Activated CD4-positive, alpha-beta T cell treated with anti-CD3 and anti-CD28 coated beads, Interleukin-2, amount 10 ng/mL, durations not matched to agents 7 days and 5 days (primary cell): ENCODE measurements around the gene PCED1A. TPM values are rescaled to one million over a fixed set of nuclear protein-coding genes. Genes with fewer than 3 reads are reported as not detected.
"Not testable (repeated sequence)": the region's sequence is repeated elsewhere in the genome, so short reads cannot be mapped to it uniquely, and the experiment has no call there.

Experiments
- CTCF ChIA-PET: fragments of 350-600 bp; sonication (Branson Sonifier 250); formaldehyde crosslinking; loops from one replicate; lab custom pipeline; 2021; ENCODE audit warnings: antibody characterized with exemption; lab: Charles Lee
- POLR2A ChIA-PET: fragments of 350-600 bp; sonication (Branson Sonifier 250); formaldehyde crosslinking; loops from one replicate; lab custom pipeline; 2021; ENCODE audit warnings: antibody characterized with exemption; lab: Charles Lee
- DNase-seq: peaks from one replicate; pipeline ENCODE4 v3.0.0-alpha.2; 2020
- H3K27ac Mint-ChIP-seq: one replicate; pipeline ENCODE4 v1.8.0; 2021; ENCODE audit warnings: mild to moderate bottlenecking, moderate library complexity, mixed read lengths
- H3K27me3 Mint-ChIP-seq: one replicate; pipeline ENCODE4 v1.8.0; 2021; ENCODE audit warnings: mixed read lengths
- H3K36me3 Mint-ChIP-seq: one replicate; pipeline ENCODE4 v1.8.0; 2021; ENCODE audit warnings: low read depth, mixed read lengths
- H3K4me1 Mint-ChIP-seq: one replicate; pipeline ENCODE4 v1.8.0; 2021; ENCODE audit warnings: mixed read lengths
- H3K4me3 Mint-ChIP-seq: one replicate; pipeline ENCODE4 v1.8.0; 2021; ENCODE audit warnings: mild to moderate bottlenecking, moderate library complexity, mixed read lengths
- H3K9me3 Mint-ChIP-seq: one replicate; pipeline ENCODE4 v1.8.0; 2021; ENCODE audit warnings: mixed read lengths
- total RNA-seq, 2 experiments: library from RNA; stranded (reverse); gene quantifications; one replicate each; pipeline ENCODE4 v1.2.3, GENCODE V29; 2021

Gene PCED1A
- total RNA-seq, 2 experiments from 2014 or later: 22.6 to 23.9 TPM

DNA sequence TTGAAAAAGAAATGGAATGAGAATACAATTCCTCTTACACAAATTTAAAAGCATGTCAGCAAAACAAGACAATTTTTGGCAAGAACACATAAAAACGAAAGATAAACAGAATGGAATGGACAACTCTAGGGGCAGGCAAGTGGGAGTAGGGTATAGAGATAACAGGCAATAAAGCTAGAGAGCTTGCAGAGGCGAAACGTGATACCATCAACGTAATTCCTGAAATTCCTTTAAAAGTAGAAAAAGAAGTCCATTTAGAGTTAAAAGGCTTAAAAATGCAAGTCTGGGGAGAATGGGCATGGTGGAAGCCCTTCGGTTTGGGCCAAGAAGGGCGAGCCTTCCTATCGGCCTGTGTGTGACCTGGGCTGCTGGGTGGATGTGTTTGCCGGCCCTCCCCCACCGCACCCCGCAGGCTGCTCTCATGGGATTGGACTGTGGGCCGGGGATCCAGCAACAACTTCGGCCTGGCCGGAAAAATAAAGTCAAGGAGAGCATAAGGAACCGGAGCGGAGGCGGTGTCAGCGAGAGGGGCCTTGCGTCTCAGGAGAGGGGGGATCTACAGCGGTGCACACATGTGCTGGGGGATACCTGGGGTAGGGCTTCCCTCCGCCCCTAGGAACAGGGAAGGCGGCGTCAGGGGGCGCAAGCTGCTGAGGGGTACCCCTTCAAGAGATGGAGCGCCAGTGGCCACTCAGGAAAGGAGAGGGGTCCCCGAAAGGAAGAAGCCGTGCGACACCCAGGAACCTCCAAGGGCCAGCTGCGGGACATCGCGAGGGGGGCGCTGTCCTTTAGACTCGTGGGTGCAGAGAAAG, 20.2 kb downstream of the PCED1A start:
- POLR2A ChIA-PET: no interaction called here
- no peaks in the 10 kb centered on the region for H3K9me3 Mint-ChIP-seq
- H3K27me3 Mint-ChIP-seq: peaks cover 38% of the 10 kb centered on the region
- peaks cover 4% of the 10 kb centered on the region for H3K36me3 Mint-ChIP-seq
- H3K4me1 Mint-ChIP-seq: peaks cover 19% of the 10 kb centered on the region
- no peak overlapping the region for H3K4me3 Mint-ChIP-seq
- no peak overlapping the region for H3K27ac Mint-ChIP-seq
- DNase-seq: no peak
- CTCF ChIA-PET: no interaction called here

DNA sequence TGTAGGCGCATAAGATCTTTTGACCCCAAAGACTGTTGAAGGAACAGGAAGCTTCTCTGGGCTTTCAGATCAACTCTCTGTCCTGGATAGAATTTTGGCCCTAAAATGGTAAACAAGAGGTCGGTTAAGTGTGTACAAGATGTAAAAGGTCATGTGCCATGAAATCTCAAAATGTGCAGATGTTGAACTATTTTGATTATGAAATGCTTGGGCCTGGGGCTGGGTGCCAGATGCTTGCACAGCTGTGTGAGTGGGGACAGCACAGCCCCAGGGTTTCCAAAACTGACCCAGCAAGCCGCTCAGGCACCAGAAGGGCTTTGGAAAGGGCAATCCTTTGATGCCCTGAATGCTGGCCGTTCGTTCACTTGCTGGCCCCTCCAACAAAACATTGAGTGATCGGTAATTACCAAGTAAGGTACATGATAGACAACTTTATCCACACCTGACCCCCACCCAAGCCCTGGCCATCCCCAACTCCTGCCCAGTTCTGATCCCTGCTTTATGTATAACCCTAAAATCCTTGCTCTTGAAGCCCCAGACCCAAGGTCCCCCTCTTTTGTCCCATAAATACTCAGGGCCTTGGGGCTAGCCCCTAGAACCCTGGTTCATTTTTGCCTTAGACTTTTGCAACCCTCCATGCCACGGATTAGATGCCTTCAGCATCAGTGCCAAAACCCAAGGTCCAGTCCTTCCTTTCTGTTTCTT, 22.4 kb downstream of the PCED1A start:
- H3K27me3 Mint-ChIP-seq: peaks cover 47% of the 10 kb centered on the region
- CTCF ChIA-PET: interaction anchor here (1.1 kb wide), 1 partner anchor 197 kb away, joined by 3 read pairs; no protein-coding TSS in a partner anchor

DNA sequence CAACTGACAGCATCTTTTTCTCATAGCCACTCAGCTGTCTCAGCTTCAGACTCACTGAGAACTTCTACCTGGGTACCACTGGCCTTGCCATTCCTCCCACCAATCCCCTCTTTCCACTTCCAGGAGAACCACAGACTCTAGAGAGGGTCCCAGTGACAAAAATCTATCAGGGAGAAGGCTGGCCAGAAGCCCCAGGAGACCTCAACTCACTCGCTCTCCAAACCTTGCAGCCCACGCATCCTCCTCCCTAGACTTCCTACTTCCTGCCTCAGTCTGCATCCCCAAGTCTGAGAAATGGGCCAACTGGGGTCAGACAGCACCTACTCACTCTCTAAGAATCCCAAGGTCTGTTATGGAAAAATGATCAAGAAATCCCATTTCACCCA, 23.1 kb downstream of the PCED1A start:
- Mint-ChIP-seq H3K9me3 (peaks cover 3% of the 10 kb centered on the region), H3K27ac (no peak overlapping the region), H3K36me3 (peaks cover 4% of the 10 kb centered on the region), H3K27me3 (peaks cover 52% of the 10 kb centered on the region), H3K4me3 (no peak overlapping the region), H3K4me1 (peaks cover 19% of the 10 kb centered on the region)
- ChIA-PET POLR2A (no interaction called here), CTCF (interaction anchor here (1.1 kb wide), 1 partner anchor 198 kb away, joined by 3 read pairs; no protein-coding TSS in a partner anchor)
- DNase-seq: no peak

More for the DNA sequence above, 22.4 kb downstream of the PCED1A start:
- Mint-ChIP-seq H3K4me1 (peaks cover 19% of the 10 kb centered on the region), H3K27ac (no peak overlapping the region), H3K9me3 (no peaks in the 10 kb centered on the region), H3K4me3 (no peak overlapping the region), H3K36me3 (peaks cover 4% of the 10 kb centered on the region)
- no peak for DNase-seq
- POLR2A ChIA-PET: no interaction called here

DNA sequence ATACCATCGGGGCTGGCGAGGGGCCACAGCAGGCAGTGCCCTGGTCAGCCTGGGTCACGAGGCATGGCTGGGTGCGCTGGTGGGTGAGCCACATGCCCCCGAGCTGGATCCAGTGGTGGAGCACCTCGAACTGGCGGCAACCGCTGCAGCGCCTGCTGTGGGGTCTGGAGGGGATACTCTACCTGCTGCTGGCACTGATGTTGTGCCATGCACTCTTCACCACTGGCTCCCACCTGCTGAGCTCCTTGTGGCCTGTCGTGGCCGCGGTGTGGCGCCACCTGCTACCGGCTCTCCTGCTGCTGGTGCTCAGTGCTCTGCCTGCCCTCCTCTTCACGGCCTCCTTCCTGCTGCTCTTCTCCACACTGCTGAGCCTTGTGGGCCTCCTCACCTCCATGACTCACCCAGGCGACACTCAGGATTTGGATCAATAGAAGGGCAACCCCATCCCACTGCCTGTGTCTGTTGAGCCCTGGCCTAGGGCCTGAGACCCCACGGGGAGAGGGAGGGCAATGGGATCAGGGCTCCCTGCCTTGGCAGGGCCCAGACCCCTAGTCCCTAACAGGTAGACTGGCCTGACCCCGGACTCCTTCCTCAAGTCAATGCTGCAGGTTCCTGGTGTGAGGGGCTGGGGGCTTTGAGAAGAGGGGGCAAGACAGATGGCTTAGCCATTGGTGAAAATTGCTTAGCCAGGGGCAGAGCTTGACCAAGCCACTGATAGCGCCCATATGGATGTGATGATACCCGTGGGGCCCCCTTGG, 23.7 kb downstream of the PCED1A start:
- POLR2A ChIA-PET: no interaction called here
- Mint-ChIP-seq H3K27me3 (peaks cover 54% of the 10 kb centered on the region), H3K9me3 (peaks cover 6% of the 10 kb centered on the region), H3K4me1 (peaks cover 14% of the 10 kb centered on the region), H3K27ac (no peak overlapping the region), H3K36me3 (peaks cover 5% of the 10 kb centered on the region), H3K4me3 (no peak overlapping the region)
- CTCF ChIA-PET: interaction anchor here (0.5 kb wide), 1 partner anchor 690 kb away, joined by 3 read pairs; no protein-coding TSS in a partner anchor
- no peak for DNase-seq

DNA sequence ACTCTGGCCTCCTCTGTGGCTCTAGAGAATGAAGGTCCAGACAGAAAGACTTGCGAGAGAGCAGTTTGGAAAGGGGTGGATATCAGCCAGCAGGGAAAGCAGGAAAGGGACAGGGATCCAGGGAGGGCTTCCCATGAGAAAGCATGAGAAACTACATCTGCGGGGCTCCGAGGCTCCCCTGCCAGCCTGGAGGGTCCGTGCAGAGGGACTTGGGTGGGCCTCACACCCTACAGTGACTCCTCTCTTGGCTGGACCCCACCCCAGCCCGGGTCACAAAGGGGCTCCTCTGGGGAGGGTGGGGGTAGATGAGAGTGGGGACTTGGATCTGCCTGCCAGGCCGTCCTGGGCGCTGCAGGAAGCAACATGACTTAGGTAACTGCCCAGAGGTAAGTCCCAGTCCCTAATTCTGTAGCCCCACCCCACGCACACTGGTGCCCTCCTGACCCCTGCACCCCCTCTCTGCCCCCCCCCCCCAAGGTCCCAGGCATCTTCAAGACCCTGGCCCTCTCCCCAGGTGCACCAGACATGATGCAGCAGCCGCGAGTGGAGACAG, 24.3 kb downstream of the PCED1A start, which contains the start of gene TMEM239:
Gene TMEM239 (plus strand): TSS at position 335 of the 553 bp plus-strand sequence. CDS start 191 bp downstream, at position 526.
- no peak for DNase-seq
- peaks cover 9% of the 10 kb centered on the region for H3K9me3 Mint-ChIP-seq
- peaks cover 6% of the 10 kb centered on the region for H3K36me3 Mint-ChIP-seq
- H3K4me3 Mint-ChIP-seq: no peak within 1 kb of the TSS
- CTCF ChIA-PET: no interaction called here
- POLR2A ChIA-PET: no interaction called here
- peaks cover 56% of the 10 kb centered on the region for H3K27me3 Mint-ChIP-seq
- peaks cover 10% of the 10 kb centered on the region for H3K4me1 Mint-ChIP-seq
- no peak within 1 kb of the TSS for H3K27ac Mint-ChIP-seq

DNA sequence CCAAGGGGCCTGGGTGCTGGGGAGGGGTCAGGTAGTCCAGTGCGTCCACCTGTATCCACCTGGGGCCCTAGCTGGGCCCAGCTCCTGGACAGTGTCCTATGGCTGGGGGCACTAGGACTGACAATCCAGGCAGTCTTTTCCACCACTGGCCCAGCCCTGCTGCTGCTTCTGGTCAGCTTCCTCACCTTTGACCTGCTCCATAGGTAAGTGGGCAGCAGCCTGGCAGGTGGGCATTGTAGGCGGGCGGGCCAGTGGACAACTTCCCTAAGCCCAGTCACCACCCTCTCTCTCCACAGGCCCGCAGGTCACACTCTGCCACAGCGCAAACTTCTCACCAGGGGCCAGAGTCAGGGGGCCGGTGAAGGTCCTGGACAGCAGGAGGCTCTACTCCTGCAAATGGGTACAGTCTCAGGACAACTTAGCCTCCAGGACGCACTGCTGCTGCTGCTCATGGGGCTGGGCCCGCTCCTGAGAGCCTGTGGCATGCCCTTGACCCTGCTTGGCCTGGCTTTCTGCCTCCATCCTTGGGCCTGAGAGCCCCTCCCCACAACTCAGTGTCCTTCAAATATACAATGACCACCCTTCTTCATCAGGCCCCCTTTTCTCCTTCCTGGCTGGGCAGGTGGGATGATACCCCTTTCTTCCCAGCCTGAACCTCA, 25.1 kb downstream of the PCED1A start:
- no peak overlapping the region for H3K27ac Mint-ChIP-seq
- no peak for DNase-seq
- H3K4me1 Mint-ChIP-seq: peaks cover 6% of the 10 kb centered on the region
- ChIA-PET CTCF (no interaction called here), POLR2A (no interaction called here)
- H3K4me3 Mint-ChIP-seq: no peak overlapping the region
- peaks cover 11% of the 10 kb centered on the region for H3K9me3 Mint-ChIP-seq
- peaks cover 56% of the 10 kb centered on the region for H3K27me3 Mint-ChIP-seq
- H3K36me3 Mint-ChIP-seq: peaks cover 6% of the 10 kb centered on the region

DNA sequence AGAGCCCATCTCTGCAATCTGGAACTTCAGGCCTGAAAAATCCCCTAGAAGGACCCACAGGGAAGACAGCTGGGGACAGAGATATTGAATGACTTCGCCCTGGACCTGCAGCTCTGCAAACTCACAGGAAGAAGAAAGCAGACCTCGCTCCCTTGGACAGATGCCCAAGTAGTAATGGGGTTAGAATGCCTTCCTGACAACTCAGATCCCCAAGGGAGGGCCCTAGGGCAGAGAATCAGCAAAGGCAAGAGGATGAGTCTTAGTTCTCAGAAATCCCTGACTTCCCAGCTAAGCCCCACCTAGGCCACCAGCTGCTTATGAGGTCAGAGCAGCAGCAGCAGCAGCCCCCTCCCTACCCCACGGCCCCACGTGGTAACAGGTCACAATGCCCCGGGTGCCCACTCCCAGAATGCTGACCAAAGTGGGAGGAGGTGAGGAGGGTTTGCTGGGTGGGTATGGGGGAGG, 25.8 kb downstream of the PCED1A start, which contains the start of gene C20orf141:
Gene C20orf141 (plus strand): TSS at position 401 of the 465 bp plus-strand sequence. CDS start 198 bp downstream, outside the sequence.
- CTCF ChIA-PET: no interaction called here
- H3K27ac Mint-ChIP-seq: no peak within 1 kb of the TSS
- peaks cover 2% of the 10 kb centered on the region for H3K36me3 Mint-ChIP-seq

DNA sequence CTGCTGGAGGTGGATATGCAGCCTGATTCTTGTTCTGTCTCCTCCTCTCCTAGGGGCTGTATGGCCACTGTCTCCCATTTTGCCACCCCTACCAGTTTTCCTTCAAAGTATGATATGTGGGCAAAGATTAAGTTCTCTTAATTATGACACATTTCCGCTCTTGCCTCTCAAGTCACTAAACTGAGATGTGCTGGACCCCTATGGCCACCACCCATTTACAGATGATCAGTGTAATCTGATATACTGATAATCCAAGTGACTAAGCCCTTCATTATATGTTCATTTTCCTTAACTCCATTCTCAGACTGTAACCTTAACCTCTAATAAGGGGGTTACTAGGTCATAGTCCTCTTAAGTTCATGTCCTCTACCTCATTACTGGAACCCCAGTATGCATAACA, 26.4 kb downstream of the PCED1A start:
- Mint-ChIP-seq H3K36me3 (peaks cover 2% of the 10 kb centered on the region), H3K9me3 (peaks cover 11% of the 10 kb centered on the region), H3K4me1 (no peaks in the 10 kb centered on the region), H3K4me3 (no peak overlapping the region), H3K27me3 (peaks cover 46% of the 10 kb centered on the region), H3K27ac (no peak overlapping the region)
- CTCF ChIA-PET: no interaction called here
- POLR2A ChIA-PET: no interaction called here
- DNase-seq: no peak

More for the DNA sequence above, 25.8 kb downstream of the PCED1A start, which contains the start of gene C20orf141:
- Mint-ChIP-seq H3K4me3 (no peak within 1 kb of the TSS), H3K27me3 (peaks cover 49% of the 10 kb centered on the region), H3K4me1 (no peaks in the 10 kb centered on the region), H3K9me3 (peaks cover 11% of the 10 kb centered on the region)
- POLR2A ChIA-PET: no interaction called here
- no peak for DNase-seq

DNA sequence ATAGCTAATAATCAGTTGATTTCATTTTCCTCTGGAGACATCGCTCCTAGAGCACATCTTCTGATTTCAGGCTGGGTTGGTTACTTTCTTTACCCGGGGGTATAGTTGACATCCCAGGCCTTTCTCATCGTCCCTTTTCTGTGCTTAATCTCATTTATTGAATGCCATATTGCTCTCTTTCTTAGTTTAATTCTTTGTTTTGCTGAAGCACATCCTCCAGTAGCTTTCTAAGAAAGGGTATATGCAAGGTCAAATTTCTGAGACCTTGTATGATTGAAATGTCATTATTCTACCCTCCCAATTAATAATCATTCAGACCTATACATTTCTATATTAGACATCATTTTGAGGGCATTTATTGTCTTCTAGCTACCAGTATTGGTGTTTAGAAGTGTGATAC, 28.3 kb downstream of the PCED1A start:
- H3K4me3 Mint-ChIP-seq: no peak overlapping the region
- DNase-seq: no peak
- ChIA-PET POLR2A (no interaction called here), CTCF (interaction anchor here (1.5 kb wide), 1 partner anchor 24 kb away, joined by 3 read pairs; no protein-coding TSS in a partner anchor)
- peaks cover 2% of the 10 kb centered on the region for H3K36me3 Mint-ChIP-seq
- peaks cover 45% of the 10 kb centered on the region for H3K27me3 Mint-ChIP-seq
- H3K27ac Mint-ChIP-seq: no peak overlapping the region
- H3K9me3 Mint-ChIP-seq: peaks cover 11% of the 10 kb centered on the region
- no peaks in the 10 kb centered on the region for H3K4me1 Mint-ChIP-seq

DNA sequence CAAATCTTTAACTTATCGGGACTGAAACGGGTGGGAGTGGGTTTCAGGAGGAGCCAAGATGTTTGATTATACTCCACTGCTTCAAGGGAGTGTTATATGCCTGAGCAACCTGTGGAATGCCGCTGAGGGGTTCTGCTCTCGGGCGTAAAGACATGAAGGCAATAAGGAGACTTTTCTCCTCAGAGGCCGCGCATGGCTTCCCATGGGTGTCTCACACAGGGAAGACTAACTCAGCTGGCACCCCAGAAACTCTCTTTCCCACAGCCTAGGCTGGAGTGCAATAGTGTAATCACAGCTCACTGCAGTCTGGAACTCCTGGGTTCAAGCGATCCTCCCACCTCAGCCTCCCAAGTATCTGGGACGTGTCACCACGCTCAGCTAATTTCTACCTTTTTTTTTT, 30.8 kb downstream of the PCED1A start:
- ChIA-PET CTCF (interaction anchor here (0.6 kb wide), 2 partner anchors 113 to 1191 kb away, joined by 3 read pairs; no protein-coding TSS in a partner anchor), POLR2A (no interaction called here)
- Mint-ChIP-seq H3K27me3 (peaks cover 58% of the 10 kb centered on the region), H3K9me3 (peaks cover 11% of the 10 kb centered on the region), H3K36me3 (peaks cover 2% of the 10 kb centered on the region), H3K27ac (no peak overlapping the region), H3K4me3 (no peak overlapping the region), H3K4me1 (no peaks in the 10 kb centered on the region)
- DNase-seq: no peak

DNA sequence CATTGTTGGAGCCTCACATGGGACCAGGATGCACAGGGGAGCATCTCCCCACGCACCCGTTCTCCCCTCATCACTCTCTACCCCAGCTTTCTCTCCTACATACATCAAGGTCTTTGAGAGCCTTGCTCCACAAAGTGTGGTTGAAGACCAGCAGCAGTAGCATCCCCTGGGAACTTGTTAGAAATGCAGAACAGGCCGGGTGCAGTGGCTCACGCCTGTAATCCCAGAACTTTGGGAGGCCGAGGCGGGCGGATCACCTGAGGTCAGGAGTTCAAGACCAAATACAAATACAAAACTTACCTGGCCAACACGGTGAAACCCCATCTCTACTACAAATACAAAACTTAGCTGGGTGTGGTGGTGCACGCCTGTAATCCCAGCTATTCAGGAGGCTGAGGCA, 32.5 kb downstream of the PCED1A start:
- CTCF ChIA-PET: interaction anchor here (0.6 kb wide), 1 partner anchor 232 kb away, joined by 3 read pairs; no protein-coding TSS in a partner anchor
- H3K27me3 Mint-ChIP-seq: peaks cover 60% of the 10 kb centered on the region
- H3K9me3 Mint-ChIP-seq: peaks cover 11% of the 10 kb centered on the region
- H3K27ac Mint-ChIP-seq, POLR2A ChIA-PET, H3K4me1 Mint-ChIP-seq, H3K4me3 Mint-ChIP-seq, DNase-seq, H3K36me3 Mint-ChIP-seq: not testable (repeated sequence)
